ENCODE results near the gene XKR3.

DNA sequence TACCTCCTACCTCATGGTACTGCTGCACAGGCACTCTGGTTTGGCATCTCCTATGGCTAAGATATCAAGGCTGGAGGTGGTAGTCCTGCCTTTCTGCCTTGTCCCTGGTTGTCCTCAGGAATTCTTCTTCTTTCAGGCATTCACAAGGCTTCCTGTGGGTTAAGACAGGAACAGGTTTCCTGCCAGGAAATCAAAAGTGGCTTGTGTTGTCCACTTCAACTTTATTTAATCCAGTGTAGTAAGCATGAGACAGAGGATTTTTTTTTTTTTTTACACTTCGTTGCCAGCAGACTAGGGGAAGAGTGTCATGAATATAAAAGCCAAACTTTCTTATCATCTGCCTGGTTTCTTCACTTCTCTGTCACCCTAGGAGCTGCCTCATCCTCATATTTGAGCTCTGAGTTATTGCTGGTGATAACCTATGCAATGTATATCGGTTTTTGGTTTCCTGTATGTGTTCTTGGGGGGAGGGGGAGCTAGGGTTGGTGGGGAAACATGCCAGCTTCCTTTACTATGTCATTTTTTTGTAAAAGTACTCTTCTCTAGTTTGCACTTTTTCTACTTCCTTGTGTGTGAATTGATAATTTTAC, 50.2 kb downstream of the XKR3 start:
- TF ChIP-seq, protein P1, sequence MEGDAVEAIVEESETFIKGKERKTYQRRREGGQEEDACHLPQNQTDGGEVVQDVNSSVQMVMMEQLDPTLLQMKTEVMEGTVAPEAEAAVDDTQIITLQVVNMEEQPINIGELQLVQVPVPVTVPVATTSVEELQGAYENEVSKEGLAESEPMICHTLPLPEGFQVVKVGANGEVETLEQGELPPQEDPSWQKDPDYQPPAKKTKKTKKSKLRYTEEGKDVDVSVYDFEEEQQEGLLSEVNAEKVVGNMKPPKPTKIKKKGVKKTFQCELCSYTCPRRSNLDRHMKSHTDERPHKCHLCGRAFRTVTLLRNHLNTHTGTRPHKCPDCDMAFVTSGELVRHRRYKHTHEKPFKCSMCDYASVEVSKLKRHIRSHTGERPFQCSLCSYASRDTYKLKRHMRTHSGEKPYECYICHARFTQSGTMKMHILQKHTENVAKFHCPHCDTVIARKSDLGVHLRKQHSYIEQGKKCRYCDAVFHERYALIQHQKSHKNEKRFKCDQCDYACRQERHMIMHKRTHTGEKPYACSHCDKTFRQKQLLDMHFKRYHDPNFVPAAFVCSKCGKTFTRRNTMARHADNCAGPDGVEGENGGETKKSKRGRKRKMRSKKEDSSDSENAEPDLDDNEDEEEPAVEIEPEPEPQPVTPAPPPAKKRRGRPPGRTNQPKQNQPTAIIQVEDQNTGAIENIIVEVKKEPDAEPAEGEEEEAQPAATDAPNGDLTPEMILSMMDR (IDR thresholded peaks at IDR 0.05; ENCODE audit: poor library complexity), result no peak
- TF ChIP-seq EZH2 (IDR thresholded peaks at IDR 0.05; ENCODE audit: borderline replicate concordance), result no peak
